Stimulated activated CD4-positive, alpha-beta T cell treated with anti-CD3 and anti-CD28 coated beads, Interleukin-15, amount 100 ng/mL, for 24 hours (primary cell): ENCODE measurements around the gene ZCWPW1.

ENCODE experiments used
- DNase-seq: peaks from one replicate; pipeline ENCODE4 v3.0.0-alpha.2; 2020

ZCWPW1 gene

GRCh38 chr7:100428199-100428966, at the start of gene ZCWPW1:
Gene ZCWPW1 (minus strand): TSS chr7:100428703. CDS start chr7:100420649, 8,054 bp downstream.
- peak; percentile 98 for DNase-seq

GRCh38 chr7:100477871-100478267, 49.4 kb upstream of the ZCWPW1 start:
- DNase-seq: no peak

- DNase-seq: peak; percentile 62
Measured at GRCh38 chr7:100476903-100477870, 48.7 kb upstream of the ZCWPW1 start.

GRCh38 chr7:100476101-100476780, 47.7 kb upstream of the ZCWPW1 start:
- no peak for DNase-seq

GRCh38 chr7:100475549-100475948, 47.0 kb upstream of the ZCWPW1 start:
- DNase-seq: peak; percentile 38

GRCh38 chr7:100472854-100473499, 44.5 kb upstream of the ZCWPW1 start:
- peak; percentile 46 for DNase-seq

- DNase-seq: no peak
Measured at GRCh38 chr7:100472121-100472851, 43.8 kb upstream of the ZCWPW1 start.

GRCh38 chr7:100471021-100471420, 42.5 kb upstream of the ZCWPW1 start:
- no peak for DNase-seq

- peak; percentile 88 for DNase-seq
Measured at GRCh38 chr7:100469227-100470044, 40.9 kb upstream of the ZCWPW1 start.

- no peak for DNase-seq
Measured at GRCh38 chr7:100467638-100468373, 39.3 kb upstream of the ZCWPW1 start.

- DNase-seq: no peak
Measured at GRCh38 chr7:100466653-100467605, 38.4 kb upstream of the ZCWPW1 start.

- DNase-seq: no peak
Measured at GRCh38 chr7:100465702-100466311, 37.3 kb upstream of the ZCWPW1 start.

GRCh38 chr7:100465299-100465698, 36.8 kb upstream of the ZCWPW1 start:
- no peak for DNase-seq

GRCh38 chr7:100464791-100465190, 36.3 kb upstream of the ZCWPW1 start:
- no peak for DNase-seq

GRCh38 chr7:100464210-100464660, 35.7 kb upstream of the ZCWPW1 start, which contains the start of gene SPACDR:
Gene SPACDR (minus strand): TSS chr7:100464260. CDS start chr7:100464025, 235 bp downstream.
- no peak for DNase-seq

GRCh38 chr7:100457033-100457432, 28.5 kb upstream of the ZCWPW1 start:
- no peak for DNase-seq

GRCh38 chr7:100456562-100456961, 28.1 kb upstream of the ZCWPW1 start:
- DNase-seq: no peak

- DNase-seq: no peak
Measured at GRCh38 chr7:100455206-100455605, 26.7 kb upstream of the ZCWPW1 start.
